HG02840 (cell line): ENCODE data around the gene C1QTNF4.
"Not testable (repeated sequence)": the region's sequence is repeated elsewhere in the genome, so short reads cannot be mapped to it uniquely, and the experiment has no call there.

ENCODE experiments used
- ATAC-seq: cut with Tn5 transposase; IDR thresholded peaks from one replicate; pipeline ENCODE4 v1.9.1; 2021; ENCODE audit warnings: mild to moderate bottlenecking, moderate library complexity, moderate number of reproducible peaks; ENCODE audit not compliant: unreplicated experiment, low FRiP score

The C1QTNF4 gene

DNA sequence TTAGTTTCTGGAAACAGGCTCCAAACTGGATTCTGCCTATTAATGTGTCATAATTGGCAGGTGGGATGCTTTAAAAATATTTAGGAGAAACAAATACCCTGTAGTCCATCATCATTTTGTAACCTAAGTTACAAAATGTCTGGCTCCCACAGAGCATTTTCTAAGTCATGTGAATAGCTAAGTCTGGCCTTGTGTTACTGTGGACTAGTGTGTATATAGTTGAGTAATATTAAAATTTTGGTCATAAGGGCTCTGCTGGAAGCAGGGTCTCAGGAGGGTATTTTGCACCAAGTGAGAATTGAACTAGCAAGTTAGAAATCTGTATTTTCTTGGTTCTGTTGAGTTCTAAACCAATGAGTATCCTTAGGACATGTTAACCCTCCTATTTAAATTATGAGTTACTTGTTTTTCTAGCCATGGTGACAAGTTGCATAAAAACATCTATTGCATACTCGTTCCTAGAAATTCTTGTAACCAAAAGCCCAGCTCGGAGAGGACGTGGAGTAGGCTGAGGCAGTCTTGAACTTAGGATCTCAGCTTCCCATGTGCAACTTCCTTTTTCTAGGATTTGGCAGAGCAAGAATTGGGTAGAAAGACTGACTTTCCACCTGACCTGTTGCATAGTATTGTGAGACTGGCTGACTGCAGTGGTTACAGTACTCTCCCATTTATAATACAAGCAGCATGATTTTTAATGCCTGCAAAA, 23.4 kb downstream of the C1QTNF4 start:
- ATAC-seq, result no peak

DNA sequence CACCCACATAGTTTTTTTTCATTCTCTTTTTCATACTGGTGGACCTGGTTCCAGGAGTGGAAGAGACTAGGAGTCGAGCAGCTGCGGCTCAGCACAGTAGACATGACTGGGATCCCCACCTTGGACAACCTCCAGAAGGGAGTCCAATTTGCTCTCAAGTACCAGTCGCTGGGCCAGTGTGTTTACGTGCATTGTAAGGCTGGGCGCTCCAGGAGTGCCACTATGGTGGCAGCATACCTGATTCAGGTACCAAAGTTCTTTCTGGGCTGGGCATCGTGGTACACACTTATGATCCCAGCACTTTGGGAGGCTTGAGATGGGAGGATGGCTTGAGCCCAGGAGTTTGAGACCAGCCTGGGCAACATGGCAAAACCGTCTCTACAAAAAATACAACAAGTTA, 24.6 kb downstream of the C1QTNF4 start:
- ATAC-seq, result no peak

DNA sequence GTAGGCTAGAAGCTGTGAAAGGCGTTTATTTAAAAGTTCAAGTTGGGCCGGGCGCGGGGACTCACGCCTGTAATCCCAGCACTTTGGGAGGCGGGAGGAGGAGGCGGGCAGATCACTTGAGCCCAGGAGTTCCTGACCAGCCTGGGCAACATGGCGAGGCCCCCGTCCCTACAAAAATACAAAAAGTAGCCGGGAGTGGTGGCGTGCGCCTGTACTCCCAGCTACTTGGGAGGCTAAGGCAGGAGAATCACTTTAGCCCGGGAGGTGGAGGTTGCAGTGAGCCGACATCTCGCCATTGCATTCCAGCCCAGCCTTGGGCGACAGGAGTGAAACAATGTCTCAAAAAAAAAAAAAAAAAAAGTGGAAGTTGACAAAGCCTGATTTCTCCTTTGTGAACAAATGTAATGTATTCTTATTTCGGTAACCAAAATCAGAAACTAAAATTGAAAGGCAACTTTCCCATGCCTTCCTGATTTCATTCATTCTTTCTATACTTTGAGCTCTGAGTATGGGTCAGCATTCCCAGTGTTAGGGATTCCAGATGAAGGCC, 28.0 kb downstream of the C1QTNF4 start:
- no peak for ATAC-seq

DNA sequence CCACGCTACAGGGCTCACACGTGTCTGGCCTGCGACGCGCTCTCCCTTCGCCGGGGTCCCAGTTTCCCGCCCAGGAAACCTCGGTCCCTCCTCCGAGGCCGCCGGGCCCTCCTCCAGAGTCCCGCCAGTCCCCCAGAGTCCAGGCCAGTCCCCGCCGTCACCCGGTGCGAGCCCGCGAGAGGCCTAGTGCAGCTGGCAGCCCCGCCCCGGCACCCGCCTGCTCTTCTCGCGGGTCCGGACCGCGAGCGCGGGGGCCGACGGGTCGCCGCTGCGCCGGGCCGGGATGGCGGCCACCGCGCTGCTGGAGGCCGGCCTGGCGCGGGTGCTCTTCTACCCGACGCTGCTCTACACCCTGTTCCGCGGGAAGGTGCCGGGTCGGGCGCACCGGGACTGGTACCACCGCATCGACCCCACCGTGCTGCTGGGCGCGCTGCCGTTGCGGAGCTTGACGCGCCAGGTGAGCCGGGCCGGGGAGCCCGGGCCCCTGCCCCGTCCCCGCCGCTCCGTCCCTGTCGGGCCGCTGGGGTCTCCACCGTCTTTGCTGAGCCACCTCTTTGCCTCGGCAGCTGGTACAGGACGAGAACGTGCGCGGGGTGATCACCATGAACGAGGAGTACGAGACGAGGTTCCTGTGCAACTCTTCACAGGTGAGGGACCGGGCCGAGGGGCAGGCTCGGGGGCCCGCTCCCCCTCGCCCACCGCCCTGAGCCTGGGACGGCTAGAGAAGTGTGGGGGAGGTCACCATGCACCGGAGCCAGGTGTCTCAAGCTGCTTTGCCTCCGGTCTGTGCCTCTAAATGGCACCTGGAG, 28.7 kb downstream of the C1QTNF4 start, which contains the start of gene PTPMT1:
Gene PTPMT1, plus strand, starts transcription at position 260 of the 809 bp plus-strand sequence. Its CDS starts 24 bp downstream, at position 284.
- ATAC-seq, result peak; percentile 69

DNA sequence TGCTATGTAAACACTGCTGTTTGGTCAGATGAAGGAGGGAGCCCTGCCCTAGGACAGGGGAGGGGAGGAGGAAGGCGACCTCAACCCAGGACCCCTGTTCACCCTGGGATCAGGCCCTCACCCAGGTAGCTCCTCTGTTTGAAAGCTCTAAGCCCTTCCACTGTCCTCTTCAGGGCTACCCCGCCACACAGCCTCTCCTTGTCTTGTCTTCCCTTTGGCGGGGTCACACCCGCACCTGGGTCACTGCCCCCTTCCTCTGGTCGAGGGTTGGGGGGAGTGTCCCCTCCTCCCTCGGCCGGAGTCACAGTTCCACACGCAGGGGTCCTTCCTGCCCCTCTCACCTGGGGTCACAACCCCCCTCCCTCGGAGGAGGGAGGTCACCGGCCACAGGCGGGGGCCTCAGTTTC, 29.3 kb downstream of the C1QTNF4 start:
- peak; percentile 21 for ATAC-seq

DNA sequence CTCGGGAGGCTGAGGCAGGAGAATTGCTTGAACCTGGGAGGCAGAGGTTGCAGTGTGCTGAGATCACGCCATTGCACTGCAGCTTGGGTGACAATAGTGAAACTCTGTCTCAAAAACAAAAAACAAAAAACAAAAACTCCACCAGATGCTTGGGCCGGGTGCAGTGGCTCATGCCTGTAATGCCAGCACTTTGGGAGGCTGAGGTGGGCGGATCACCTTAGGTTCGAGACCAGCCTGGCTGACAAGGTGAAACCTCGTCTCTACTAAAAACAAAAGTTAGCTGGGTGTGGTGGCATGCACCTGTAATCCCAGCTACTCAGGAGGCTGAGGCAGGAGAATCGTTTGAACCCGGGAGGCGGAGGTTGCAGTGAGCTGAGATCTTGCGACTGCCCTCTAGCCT, 29.8 kb downstream of the C1QTNF4 start:
- ATAC-seq, result not testable (repeated sequence)

DNA sequence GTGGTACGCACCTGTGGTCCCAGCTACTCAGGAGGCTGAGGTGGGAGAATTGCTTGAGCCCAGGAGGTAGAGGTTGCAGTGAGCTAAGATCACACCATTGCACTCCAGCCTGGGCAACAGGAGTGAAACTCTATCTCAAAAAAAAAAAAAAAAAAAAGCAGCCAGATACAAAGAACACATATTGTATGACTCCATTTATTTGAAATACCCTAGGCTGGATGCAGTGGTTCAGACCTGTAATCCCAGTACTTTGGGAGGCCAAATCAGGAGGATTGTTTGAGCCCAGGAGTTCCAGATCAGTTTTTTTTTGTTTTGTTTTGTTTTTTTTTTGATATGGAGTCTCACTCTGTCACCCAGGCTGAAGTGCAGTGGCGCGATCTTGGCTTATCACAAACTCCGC, 31.8 kb downstream of the C1QTNF4 start:
- not testable (repeated sequence) for ATAC-seq

DNA sequence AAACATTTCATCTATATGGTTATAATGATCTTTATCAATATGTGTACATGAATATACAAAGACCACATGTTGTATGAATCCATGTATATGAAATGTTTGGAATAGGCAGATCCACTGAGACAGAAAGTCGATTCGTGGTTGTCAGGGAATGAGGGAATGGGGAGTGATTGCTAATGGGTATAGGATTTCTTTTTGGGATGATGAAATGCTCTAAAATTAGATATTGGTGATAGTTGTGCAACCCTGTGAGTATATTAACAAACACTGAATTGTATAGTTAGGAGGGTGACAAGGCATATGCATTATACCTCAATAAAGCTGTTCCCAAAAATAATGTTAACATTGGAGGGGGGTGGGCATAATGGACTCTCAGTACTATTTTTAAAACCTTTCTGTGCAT, 33.8 kb downstream of the C1QTNF4 start:
- ATAC-seq, result no peak

DNA sequence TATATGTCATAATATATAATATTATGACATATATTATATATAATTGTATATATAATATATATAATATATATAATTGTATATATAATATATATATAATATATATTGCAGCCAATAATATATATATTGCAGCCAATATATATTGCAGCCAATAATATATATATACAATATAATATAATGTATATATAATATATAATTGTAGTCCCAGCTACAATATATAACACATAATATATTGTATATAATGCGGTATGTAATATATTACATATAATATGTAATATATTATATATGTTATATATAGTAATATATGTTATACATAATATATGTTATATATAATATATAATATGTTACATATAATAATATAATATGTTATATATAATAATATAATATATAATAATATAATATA, 35.5 kb downstream of the C1QTNF4 start:
- no peak for ATAC-seq

DNA sequence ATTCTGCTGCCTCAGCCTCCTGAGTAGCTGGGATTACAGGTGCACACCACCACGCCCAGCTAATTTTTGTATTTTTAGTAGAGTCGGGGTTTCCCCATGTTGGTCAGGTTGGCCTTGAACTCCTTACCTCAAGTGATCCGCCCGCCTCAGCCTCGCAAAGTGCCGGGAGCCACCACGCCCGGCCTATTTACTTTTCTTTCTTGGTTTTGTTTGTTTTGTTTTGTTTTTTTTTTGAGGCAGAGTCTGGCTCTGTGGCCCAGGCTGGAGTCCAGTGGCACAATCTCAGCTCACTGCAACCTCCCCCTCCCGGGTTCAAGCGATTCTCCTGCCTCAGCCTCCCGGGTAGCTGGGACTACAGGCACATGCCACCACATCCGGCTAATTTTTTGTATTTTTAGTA, 37.2 kb downstream of the C1QTNF4 start:
- ATAC-seq, result not testable (repeated sequence)

DNA sequence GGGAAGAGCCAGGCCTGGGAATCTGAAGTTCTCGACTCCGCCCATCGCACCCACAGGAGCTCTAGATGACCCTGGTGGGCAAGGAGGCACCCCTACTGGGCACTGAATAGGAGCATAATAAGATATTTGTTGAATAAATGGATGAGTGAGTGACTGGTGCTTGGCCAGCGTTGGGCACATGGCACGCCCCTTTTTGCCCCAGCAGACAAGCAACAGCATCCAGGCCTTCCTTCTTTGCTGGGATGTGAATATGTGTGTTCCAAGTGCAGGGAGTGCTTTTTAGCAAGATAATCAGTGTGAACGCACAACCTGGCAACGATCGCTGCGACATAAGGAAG, 40.8 kb downstream of the C1QTNF4 start:
- ATAC-seq, result peak; percentile 27

DNA sequence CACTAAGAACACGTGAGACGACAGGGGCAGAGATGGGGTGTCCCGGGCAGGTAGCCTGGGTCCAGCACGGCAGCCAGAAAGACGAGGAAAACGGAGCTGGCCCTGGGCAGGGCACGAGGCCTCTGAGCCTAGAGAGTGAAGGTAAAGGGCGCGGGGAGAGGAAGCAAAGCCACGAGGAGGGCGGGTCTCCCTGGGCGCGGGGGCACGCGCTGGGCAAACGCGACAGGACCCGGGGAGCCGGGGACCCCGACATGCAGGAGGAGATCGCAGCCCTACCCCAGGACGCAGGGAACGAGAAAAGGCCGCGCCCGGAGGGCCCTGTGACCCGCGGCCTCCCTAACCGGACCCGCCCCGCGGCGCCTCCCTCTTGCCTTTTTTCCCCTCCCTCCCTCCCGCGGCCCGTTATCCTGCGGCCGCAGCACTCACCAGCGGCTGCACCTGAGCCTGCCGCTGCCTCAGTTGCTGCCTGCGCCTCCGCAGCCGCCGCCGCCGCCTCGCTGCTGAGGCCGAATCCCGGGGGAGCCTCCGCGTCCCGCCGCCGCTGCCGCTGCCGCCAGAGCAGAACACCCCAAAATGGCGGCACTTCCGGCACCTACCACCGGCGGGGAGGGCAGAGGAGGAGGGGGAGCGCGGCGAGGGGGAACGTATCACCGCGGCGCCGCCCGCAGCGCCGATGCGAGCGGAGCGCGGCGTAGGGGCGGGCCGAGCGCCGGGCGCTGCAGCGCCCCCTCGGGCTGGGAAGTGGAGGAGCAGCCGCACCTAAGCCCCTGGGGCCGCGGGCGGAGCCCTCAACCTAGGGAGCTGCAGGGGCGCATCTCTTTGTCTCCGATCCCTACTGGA, 41.4 kb downstream of the C1QTNF4 start, which contains the start of gene CELF1:
Gene CELF1, minus strand, starts transcription at position 567 of the 840 bp plus-strand sequence. CDS start 53,609 bp downstream, outside the sequence.
- peak; percentile 90 for ATAC-seq

DNA sequence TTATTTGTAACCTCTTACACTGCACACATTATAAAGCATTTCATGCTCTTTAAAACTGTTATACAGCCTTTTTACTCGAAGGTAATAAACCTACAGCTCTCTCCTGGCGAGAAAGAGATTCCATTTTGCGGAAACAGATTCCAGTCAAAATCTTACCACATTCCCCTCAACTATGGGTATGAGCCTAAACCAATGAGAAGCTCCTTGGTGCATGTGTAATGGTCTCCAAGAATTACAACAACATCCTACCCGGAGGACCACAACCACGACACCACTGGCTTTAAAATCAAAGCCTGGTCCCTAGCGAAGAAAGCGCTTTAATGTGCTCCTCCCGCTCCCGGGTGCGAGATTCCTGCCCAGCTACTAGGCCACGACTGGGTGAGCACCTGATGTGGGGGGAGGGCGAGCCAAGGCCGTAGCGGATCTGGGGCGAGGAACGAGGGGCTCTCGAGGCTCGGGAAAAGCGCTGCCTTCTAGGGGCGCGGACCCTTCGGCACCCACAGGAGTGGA, 42.1 kb downstream of the C1QTNF4 start:
- ATAC-seq, result peak; percentile 2

DNA sequence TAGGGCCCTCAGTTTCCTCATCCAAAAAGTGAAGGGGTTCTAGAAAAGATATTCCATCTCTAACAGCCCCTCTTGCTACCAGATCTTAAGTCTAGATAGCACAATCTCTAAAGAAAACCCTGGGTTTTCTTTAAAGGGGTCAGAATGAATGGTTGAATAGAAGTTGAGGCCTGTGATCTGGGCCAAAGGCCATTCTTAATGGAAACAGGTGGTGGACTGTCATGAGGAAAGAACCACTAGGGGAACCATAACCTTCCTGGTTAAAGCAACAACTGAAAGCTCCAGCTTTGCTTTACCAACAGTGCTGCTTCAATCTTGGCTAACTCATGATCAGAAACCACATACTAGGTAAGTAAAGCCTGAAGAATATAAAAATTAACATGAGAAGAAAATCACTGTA, 43.1 kb downstream of the C1QTNF4 start:
- no peak for ATAC-seq

DNA sequence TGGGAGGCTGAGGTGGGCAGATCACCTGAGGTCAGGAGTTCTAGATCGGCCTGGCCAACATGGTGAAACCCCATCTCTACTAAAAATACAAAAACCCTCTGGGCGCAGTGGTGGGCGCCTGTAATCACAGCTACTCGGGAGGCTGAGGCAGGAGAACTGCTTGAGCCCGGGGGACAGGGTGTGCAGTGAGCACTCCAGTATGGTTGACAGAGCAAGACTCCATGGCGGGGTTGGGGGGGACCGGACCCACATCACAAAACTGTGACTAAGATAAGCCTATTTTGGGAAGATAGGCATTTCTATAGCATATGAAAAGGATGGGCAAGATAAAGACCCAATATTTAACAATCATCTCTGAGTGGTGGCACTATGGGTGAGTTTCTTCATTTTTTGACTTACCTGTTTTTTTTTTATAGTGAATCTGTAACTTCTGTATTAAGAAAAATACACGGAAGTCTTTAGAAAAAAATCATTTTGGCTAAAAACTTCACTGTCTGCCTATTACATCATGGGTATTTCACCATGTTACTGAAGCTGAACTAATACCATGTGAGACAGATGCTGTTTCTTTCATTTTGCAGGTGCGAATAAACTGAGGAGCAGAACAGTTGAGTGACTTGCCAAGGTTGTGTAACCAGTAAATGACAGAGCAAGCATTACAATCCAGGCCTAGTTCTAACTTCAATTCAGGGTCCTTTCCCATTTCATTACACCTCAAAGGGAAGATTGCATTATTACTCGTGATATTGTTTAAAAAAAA, 43.7 kb downstream of the C1QTNF4 start:
- ATAC-seq, result no peak

DNA sequence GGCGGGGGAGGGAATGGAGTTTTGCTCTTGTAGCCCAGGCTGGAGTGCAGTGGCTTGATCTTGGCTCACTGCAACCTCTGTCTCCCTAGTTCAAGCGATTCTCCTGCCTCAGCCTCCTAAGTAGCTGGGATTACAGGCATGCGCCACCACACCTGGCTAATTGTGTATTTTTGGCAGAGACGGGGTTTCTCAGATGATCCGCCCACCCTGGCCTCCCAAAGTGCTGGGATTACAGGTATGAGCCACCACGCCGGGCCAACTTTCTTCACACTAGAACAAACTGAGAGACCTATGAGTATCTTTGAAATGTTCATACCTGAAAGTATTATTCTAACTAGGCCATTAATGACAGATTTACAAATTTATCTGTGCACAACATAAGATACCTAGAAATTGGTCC, 47.9 kb downstream of the C1QTNF4 start:
- ATAC-seq, result not testable (repeated sequence)

DNA sequence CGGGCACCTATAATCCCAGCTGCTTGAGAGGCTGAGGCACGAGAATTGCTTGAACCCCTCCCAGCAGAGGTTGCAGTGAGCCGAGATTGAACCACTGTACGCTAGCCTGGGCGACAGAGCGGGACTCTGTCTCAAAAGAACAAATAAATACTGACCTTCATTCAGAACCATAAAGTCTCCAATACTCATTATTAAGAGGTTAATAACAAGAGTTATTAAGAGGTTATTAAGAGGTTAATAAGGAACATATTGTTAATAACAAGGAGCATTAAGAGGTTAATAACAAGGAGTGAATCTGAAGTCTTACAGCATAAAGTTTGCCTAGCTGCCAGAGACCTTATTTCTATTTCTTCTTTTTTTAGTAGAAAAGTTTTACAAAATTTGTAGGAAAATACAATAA, 48.9 kb downstream of the C1QTNF4 start:
- no peak for ATAC-seq

DNA sequence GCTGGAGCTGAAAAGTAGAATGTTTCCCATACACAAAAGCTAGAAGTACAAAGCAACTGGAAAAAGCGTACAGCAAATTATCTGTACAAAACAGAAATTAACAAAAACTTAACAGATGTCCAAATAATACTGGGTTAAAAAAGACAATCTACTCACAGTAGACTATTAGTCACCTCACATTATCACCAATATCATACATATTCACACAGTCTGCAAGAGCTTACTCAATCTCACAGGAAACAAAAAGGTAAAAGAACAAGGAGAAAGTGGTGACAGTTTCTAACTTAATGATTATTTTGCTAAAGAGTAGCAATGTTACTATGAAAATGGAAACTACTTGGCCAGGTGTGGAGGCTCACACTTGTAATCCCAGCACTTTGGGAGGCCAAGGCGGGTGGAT, 53.1 kb downstream of the C1QTNF4 start:
- ATAC-seq, result no peak

DNA sequence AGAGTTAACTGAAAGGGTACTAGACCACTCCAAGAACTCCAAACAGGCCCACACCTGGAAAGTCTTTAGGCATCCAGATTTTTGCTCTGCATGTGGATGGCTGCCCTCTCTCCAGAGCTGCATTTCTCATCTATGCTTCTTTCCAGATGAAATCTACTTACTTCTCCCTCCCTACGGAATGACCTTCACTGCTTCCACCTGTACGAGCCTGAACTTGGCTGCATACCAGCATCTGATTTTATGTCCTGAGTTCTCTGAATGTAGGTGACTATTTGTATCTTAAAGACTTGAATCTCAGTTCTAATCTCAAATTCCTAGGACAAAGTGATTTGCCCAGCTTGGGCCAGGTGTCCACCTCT, 54.6 kb downstream of the C1QTNF4 start:
- no peak for ATAC-seq
